Measurements from ENCODE around the gene CCDC192.

CCDC192 gene

GRCh38 chr5:127884416-127884815 lies 181.2 kb downstream of the CCDC192 start:
- TF ChIP-seq, protein P1, sequence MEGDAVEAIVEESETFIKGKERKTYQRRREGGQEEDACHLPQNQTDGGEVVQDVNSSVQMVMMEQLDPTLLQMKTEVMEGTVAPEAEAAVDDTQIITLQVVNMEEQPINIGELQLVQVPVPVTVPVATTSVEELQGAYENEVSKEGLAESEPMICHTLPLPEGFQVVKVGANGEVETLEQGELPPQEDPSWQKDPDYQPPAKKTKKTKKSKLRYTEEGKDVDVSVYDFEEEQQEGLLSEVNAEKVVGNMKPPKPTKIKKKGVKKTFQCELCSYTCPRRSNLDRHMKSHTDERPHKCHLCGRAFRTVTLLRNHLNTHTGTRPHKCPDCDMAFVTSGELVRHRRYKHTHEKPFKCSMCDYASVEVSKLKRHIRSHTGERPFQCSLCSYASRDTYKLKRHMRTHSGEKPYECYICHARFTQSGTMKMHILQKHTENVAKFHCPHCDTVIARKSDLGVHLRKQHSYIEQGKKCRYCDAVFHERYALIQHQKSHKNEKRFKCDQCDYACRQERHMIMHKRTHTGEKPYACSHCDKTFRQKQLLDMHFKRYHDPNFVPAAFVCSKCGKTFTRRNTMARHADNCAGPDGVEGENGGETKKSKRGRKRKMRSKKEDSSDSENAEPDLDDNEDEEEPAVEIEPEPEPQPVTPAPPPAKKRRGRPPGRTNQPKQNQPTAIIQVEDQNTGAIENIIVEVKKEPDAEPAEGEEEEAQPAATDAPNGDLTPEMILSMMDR (conservative IDR thresholded peaks at IDR 0.05; ENCODE audit: low read depth, low read length), result no peak
- H3K4me3 ChIP-seq (ENCODE audit: low read depth, low read length), result no peak overlapping the region
- no peak for DNase-seq (ENCODE audit: low read depth)

DNA sequence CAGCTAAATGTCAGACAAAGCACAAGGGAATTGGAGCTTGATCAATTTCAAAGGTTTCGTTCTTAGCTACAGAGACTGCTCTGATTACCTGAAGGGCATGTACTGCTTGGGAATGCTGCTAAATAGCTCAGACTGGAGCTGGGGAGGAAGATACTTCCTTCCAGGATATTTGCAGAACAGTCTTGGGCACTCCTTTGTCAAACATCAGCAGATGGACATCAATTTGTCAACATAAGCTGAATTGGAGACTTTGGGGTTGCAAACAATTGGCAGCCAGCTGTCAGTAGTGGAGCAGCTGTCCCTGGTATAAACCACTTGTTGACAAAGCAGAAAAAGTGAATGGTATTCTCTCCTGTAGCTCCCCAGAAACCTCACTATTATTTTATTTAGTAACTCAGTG lies 182.0 kb downstream of the CCDC192 start:
- TF ChIP-seq, protein P1 (conservative IDR thresholded peaks at IDR 0.05; ENCODE audit: low read depth, low read length), result no peak
- DNase-seq (ENCODE audit: low read depth), result no peak
- no peak overlapping the region for H3K4me3 ChIP-seq (ENCODE audit: low read depth, low read length)

- no peak overlapping the region for H3K4me3 ChIP-seq (ENCODE audit: low read depth, low read length)
- TF ChIP-seq, protein P1 (conservative IDR thresholded peaks at IDR 0.05; ENCODE audit: low read depth, low read length), result no peak
- DNase-seq (ENCODE audit: low read depth), result no peak
These were observed 182.9 kb downstream of the CCDC192 start for GRCh38 chr5:127886081-127886480.

GRCh38 chr5:127887282-127887681 lies 184.1 kb downstream of the CCDC192 start:
- no peak for DNase-seq (ENCODE audit: low read depth)
- TF ChIP-seq, protein P1 (conservative IDR thresholded peaks at IDR 0.05; ENCODE audit: low read depth, low read length), result no peak

DNA sequence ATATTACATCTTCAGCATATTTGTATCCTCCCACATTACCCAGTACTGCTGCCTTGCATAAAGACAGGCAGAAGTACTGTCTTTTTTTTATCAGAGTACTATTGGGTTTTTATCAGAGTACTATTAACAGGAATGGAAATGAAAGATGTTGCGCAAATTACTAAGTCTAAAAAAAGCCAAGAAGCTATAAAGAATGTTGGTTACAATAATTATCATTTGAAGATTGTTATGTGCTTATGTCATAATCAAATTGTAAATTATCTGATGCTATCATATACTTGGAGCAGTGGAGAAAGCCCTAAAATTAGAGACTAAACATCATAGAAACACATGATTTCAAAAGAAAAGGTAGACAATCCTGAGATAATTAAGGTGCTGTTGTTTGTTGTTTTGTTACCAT lies 188.8 kb downstream of the CCDC192 start:
- TF ChIP-seq, protein P1 (conservative IDR thresholded peaks at IDR 0.05; ENCODE audit: low read depth, low read length), result no peak
- no peak overlapping the region for H3K4me3 ChIP-seq (ENCODE audit: low read depth, low read length)
- DNase-seq (ENCODE audit: low read depth), result no peak

More at GRCh38 chr5:127887282-127887681, 184.1 kb downstream of the CCDC192 start:
- H3K4me3 ChIP-seq (ENCODE audit: low read depth, low read length), result no peak overlapping the region

GRCh38 chr5:127892467-127893207 lies 189.4 kb downstream of the CCDC192 start:
- TF ChIP-seq, protein P1 (conservative IDR thresholded peaks at IDR 0.05; ENCODE audit: low read depth, low read length), result no peak
- DNase-seq (ENCODE audit: low read depth), result peak; percentile 79
- peak overlapping the region; percentile 4 for H3K4me3 ChIP-seq (ENCODE audit: low read depth, low read length)

GRCh38 chr5:127893232-127893631 lies 190.0 kb downstream of the CCDC192 start:
- DNase-seq (ENCODE audit: low read depth), result no peak

More at GRCh38 chr5:127893232-127893631, 190.0 kb downstream of the CCDC192 start:
- TF ChIP-seq, protein P1 (conservative IDR thresholded peaks at IDR 0.05; ENCODE audit: low read depth, low read length), result no peak
- H3K4me3 ChIP-seq (ENCODE audit: low read depth, low read length), result no peak overlapping the region

Measured in choroid plexus epithelial cell (primary cell).